HG03457 (cell line): ENCODE measurements around the gene RWDD4.
"Not testable (repeated sequence)": the region's sequence is repeated elsewhere in the genome, so short reads cannot be mapped to it uniquely, and the experiment has no call there.

Experiments
- ATAC-seq: cut with Tn5 transposase; IDR thresholded peaks from one replicate; pipeline ENCODE4 v1.9.1; 2021; ENCODE audit warnings: moderate number of reproducible peaks; ENCODE audit not compliant: unreplicated experiment

RWDD4 gene

DNA sequence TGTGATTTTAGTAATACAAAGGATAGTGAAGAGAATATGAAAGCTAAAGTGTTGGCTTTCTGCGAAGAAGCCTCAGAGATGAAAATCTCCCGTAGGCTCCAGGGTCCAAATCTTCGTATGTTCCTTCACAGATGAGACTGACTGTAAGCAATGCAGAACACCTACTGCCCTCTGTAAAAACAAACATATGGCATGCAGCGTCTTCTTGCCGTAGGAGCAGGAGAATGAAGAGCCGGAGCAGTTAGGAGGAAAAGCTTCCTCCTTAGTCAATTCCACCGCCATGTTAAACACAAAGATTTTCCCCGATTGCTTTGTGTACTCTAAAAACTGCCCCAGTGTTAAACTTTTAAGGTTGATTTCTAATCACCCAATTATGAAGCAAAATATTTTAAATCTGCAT, 22.5 kb downstream of the RWDD4 start:
- no peak for ATAC-seq

DNA sequence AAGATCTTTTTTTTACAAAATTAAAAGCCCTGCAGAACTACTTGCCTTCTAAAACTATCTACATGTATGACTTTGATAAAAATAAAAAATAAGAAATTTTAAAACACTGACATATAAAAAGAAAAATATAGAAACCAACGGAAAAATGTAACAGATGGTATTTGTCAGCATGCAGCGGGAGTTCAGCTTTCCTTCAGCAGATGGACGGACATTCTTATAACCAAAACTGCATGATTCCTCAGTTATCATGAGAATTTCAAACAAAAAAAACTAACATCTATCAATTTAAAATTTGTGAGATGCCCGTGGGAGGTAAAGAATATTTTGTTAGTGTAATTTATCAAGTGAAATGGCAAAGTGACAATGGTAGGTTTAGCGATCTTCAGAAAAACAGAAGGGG, 23.2 kb downstream of the RWDD4 start:
- ATAC-seq = no peak

DNA sequence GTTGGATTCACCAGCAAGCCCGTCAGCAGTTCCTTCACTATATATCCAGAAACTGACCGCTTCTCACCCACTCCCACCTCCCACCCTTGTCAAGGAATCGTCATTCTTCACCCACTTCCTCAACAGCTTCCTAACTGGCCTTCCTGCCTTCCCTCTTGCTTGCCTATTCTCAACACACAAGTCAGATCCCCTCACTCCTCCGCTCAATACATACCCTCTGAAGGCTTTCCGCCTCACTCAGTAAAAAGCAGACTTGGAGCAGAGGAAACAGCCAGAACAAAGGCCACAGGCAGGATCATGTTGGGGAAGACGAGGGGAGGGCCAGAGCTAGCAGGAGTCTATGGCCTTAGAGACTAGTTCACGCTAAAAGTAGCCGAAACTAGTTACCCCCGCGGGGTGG, 23.7 kb downstream of the RWDD4 start:
- no peak for ATAC-seq

DNA sequence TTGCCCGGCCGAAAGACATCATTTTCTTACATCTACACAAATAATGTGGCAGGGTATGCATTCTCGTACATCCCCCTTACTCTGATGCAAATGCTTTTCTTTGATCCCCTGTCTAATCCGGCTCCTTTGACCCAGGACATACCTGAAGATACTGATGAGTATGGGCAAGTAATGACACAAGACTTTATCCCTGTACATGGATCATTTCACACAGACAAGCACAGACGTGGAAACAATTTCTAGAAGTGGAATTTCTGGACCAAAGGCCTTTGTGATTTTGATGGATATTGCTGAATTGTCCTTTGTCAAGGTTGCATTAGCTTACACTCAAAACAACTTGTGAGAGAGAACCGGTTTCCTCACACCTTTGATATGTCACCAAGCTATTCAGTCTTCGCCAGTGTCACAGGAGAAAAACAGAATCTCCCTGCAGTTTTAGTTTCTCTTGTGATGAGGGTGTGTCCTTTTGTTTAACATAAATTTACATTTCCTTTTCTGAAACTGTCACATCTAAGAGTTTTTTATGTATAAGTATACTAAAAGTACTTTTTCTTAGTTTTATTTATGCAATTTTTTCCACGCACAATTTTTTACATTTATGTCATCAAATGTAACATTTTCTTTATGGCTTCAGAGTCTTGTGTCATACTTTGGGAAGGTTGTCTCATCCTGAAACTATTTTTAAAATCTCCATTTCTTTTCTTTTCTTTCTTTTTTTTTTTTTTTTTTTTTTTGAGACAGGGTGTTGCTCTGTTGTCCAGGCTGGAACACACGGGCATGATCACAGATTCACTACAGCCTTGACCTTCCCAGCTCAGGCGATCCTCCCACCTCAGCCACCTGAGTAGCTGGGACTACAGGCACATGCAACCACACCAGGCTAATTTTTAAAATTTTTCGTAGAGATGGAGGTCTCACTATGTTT, 25.2 kb downstream of the RWDD4 start:
- ATAC-seq = no peak

DNA sequence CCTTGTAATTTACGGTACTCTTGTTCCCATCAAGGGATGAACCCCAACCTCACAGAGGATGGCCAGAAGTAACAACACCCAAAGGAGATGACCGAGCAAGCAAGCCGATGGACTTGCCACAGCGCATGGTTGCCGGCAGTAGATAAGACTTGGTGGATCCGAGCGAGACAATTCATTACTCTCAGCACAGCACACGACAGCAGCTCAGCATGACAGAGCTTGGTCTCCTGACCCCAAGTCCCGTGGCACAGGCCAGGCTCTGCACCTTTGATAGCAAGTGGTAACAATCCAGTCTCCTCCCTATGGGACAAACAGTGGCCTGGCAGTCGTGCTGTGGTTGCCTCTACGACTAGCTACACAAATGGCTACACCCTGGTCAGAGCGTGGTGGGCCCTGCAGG, 26.3 kb downstream of the RWDD4 start:
- no peak for ATAC-seq

DNA sequence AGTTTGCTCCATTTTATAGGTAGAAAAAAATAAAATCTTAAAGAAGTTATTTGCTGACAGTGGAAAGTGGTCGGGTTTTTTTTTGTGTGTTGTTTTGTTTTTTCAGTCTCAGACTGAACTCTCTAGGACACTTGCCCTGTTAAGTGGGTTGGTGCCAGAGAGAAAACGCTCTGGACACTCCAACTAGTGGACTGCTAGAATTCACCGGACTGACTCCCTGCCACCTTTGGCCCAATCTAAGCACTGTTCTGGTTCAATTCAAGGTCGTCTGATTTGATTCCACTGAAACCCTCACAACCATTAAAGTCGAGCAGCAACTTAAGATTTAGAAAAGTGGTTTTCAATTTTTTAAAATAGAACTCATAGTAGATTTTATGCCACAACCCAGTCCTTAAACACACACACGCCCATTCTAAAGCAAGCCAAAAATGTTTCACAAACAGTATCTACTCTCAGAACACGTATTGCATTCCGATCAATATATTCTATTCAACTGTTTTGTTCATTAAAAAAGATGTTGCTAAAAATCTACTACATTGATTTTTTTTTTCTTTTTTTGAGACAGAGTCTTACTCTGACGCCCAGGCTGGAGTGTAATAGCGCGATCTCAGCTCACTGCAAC, 27.3 kb downstream of the RWDD4 start:
- no peak for ATAC-seq

DNA sequence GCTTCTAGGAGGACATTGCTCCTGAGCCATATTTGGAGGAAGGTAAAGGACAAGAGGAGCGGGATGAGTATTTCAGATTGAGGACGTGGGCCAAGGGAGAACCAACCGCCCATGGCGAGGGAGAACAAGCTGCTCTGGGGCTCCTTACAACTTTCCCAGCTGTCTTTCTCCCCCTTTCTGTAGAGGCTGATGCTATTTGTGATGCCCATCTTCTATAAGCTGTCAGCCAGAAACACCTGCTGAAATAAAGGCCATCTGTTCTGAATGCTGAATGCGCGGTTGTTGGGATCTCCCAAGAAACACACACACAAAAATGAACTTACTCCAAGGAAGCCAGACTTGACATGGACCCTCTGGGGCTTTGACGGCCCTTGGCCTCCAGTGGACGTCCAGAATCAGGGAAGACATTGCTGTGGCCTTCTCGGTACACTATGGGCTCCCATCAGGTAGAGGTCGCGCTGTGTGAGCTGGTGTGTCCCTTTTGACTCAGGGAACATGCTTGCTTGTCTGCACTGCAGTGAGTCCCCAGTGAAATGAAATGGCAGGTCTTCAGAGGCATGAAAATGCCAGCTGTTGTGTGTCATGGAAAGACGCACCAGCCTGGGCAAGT, 30.9 kb downstream of the RWDD4 start:
- no peak for ATAC-seq

DNA sequence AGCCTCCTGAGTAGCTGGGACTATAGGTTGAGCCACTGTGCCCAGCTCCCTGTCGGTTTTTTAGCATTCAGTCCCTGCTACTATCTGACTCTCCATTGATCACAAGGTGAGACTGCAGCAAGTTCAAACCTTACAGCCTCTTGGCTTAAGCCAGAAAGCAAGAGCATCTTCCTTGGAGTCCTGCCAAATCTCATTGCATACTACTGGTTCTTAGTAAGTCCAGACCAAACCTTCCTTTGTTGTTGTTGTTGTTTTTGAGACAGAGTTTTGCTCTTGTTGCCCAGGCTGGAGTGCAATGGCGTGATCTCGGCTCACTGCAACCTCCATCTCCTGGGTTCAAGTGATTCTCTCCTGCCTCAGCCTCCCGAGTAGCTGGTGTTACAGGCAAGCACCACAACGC, 31.7 kb downstream of the RWDD4 start:
- ATAC-seq = not testable (repeated sequence)

DNA sequence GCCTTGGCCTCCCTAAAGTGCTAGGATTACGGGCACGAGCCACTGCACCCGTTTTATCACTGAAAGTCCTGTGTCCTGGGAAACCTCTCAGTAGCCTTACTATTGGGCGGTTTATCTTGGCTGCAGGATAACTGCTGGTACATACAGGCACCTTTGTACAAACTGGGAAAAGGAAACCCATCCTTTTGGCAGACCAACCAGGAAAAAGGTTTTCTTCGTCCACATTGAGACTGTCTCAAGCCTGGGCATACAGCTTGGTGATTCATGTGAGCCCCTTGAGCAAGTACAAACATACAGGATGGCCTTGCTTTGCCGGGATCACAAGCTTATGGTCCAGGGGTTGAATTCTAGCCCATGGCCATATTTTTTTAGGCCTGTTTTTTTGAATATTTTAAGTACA, 32.8 kb downstream of the RWDD4 start:
- ATAC-seq = no peak

DNA sequence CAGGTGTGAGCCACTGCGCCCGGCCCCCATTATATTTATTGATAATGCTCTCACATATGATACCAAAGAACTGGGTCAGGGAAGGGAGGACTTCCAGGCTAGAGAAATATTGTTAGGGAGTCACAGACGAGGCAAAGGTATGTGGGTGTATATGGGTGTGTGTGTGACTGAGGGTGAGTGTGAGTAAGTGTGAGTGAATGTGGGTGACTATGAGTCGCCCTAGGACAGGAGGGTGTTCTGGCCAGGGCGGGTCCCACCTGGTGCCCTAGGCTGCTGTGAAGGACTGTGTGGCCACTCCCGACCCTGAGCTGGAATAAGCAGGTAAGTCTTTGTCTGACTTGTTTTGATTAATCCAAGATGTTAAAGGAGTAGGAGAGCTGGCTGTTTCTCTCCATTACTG, 34.4 kb downstream of the RWDD4 start:
- no peak for ATAC-seq

DNA sequence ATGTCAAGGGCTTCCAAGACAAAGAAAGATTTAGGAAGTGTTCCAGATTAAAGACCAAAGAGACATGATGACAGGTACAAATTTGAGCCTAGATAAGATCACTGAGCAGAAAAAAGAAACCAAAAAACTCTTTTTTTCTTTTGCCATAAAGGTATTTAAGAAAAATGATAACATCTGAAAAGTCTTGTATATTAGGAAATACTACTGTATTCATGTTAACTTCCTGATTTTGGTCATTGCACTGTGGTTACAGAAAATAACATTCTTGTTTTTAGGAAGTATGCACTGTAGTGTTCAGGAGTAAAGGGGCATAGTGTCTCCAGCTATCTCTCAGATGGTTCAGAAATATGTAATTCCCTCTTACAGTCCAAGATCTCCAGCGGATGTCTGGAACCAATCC, 37.1 kb downstream of the RWDD4 start:
- no peak for ATAC-seq

DNA sequence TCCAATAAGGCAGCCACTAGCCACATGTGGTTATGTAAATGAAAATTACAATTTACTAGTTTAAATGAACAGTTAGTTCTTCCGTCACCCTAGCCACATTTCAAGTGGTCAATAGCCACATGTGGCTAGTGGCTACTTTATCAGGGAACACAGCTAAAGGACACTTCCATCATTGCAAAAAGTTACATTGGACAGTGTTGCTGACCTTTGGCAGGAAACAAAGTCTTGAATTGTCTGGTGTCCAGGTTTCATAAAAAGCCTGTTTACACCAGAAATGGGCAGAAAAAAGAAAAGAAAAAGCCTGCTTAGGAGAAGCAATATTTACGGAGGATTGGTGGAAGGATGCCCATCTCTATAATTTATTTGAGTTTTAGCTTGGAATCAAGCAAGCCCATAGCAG, 38.6 kb downstream of the RWDD4 start:
- no peak for ATAC-seq

DNA sequence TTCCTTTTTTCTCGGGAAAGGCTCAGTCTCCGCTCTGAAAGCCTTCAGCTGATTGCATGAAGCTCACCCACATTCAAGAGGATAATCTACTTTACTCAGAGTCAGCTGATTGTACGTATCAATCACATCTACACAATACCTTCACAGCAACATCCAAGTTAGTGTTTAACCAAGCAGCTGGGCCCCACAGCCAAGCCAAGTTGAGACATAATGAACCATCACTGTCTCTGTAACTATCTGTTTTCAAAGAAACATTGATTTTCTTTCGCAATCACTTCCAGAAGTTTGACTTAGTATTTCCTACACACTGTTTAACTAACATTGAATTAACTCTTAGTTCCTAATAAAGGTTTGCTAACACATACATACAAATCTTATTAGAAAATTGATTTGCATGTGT, 40.3 kb downstream of the RWDD4 start:
- ATAC-seq = no peak

DNA sequence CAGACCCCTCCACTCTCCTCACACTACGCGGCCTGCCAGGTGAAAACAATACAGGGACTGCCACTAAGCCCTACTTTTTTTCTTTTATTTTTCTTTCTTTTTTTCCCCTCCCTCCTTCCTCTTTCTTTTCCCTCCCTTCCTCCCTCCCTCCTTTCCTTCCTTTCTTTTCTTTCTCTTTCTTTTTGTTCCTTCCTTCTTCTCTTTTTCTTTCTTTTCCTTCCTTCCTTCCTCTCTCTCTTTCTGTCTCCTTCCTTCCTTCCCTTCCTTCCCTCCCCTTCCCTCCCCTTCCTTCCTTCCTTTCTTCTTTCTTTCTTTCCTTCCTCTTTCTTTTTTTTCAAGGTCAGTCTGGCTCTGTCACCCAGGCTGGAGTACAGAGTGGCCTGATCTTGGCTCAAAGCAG, 41.9 kb downstream of the RWDD4 start:
- no peak for ATAC-seq

DNA sequence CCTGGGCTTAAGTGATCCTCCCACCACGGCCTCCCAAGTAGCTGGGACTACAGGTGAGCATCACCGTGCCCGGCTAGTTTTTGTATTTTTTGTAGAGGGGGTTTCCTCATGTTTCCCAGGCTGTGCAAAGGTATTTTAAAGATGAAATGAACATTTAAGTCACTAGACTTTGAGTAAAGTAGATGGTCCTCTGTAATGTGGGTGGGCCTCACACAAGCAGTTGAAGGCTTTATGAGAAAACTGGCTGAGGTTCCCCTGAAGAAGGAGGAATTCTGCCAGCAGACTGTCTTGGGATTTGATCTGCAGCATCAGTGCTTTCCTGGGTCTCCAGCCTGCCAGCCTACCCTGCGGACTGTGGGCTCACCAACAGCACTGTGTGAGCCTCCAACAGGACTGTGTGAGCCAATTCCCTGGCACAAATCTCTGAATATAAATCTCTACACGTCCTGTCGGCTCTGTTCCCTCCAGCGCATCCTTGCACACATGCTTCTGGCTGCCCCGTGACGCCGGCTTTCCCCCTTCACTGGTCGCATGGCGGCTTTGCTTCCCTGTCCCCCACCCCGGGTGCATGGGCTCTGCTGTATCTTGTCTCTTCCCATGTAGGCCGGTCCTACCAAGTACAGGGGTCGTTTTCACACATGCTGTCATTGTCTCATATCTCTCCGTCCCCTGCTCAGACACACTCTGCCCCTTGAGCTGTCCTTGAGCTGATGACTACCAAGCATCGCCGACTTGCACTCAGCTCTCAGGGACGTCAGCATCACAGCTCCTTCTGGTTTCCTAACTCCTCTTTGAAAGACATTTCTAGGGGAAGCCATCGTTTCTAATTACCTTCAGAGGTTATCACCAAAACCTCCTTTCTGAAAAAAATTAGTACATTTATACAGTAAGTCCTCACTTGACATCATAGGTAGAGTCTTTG, 46.4 kb downstream of the RWDD4 start:
- ATAC-seq = no peak

DNA sequence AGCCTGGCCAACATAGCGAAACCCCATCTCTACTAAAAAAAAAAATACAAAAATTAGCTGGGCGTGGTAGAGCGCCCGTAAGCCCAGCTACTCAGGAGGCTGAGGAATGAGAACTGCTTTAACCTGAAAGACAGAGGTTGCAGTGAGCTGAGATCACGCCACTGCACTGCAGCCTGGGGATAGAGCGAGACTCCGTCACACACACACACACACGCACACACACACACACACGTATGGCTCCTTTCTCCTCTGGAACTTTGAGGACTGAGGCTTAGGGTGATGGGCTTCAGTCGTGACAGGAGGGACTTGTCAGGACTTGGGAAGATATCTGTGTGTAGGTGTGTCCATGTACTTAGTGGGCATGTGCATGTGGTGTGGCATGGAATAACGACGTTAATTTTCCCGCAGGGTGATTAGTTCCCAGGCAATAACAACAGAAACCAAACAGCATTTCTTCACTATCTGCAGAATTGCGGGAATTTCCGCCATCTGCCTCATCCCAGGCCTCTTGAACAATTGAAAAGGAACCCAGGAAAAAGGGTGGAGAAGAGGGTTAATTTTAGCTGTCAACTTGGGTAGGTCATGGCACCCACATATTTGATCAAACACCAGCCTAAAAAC, 47.7 kb downstream of the RWDD4 start:
- no peak for ATAC-seq

DNA sequence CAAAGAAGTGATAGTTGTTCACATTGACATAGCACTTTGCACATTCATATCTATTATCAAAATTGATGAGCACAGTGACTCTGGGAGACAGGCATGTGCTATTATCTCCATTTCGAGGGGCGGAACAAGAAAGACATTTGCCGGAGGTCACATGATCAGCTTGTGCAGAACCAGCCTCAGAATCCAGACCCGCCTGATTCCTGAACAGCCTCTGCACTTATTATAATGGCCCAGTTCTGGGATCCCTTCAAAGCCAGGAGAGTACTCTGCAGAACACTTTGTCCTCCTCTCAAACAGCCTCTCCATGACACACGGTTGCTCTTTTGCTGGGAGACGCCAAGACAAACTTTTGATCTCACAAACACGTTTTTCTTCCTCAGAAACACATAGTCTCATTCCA, 48.4 kb downstream of the RWDD4 start:
- no peak for ATAC-seq

DNA sequence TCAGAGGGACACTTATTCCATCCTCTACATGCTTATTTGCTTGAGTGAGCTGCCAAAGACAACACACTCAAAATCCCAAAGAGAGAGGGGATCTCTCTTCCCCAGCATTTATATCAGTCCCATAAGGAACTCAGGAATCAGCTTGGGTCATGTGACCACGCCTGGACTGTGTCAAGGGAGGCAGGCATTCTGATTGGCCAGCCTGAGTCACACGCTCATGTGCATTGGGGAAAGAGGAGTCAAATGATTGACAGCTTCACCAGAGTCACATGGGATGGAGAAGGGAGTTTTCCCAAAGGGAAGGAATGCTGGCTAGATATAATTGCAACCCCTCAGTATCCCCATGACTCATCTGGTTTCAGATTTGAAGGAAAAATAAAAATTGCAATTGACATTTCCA, 49.0 kb downstream of the RWDD4 start:
- no peak for ATAC-seq

DNA sequence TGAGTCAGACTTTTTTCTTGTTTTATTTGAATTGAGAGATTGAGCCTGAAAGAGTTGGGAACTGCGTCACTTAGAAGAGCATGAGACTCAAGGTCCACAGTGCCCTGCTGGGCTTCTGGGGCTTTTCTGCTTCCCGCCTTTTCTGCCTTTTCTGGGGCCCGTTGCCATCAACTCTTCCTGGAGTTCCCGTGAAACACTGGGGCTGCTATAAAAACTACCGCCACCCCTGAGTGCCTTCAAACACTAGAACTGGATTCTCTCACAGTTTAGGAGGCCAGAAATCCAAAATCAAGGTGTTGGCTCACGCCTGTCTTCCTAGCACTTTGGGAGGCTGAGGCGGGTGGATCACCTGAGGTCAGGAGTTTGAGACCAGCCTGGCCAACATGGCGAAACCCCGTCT, 49.8 kb downstream of the RWDD4 start:
- ATAC-seq = no peak

DNA sequence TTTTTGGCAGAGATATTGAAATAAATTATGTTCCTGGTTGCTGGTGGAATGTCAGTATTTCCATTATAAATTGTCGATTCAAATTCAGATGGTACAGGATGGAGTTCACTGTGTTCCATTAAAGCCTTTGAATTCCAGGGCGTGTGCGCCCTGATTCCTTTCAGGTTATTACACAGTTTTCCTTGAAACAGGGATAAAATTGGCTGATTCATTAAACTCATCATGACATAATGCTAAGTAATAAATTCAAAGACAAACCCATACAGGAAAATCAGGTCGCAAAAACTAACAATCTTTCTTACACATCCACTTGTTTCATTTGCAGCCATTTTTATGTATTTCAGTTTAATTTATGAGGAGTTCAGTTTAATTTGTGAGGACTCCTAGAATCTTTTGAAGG, 51.1 kb downstream of the RWDD4 start:
- no peak for ATAC-seq

DNA sequence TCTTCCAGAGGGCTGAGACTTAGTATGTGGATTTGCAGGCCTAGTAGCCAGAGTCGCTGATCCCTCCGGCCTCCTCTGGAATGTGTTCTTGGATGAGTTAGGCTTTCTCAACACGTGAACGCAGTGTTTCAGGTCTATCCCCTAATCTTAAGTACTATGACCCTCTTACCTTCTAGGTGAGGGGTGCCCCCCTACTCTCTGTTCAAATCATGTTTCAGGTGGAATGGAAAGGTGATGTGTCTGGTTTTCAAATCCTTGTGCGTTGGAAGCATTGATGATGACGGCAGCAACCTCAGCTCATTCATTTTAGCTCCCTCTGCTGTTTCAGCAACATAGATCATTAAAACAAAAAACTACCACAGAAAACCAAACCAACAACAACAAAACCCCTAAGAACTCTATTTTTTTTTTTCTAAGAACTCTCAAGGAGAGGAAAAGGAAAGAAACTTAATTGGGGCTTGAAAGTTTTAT, 56.4 kb downstream of the RWDD4 start:
- ATAC-seq = no peak
